HG03457 (cell line): ENCODE results near the gene PDE7B.

Experiments
- ATAC-seq: cut with Tn5 transposase; IDR thresholded peaks from one replicate; pipeline ENCODE4 v1.9.1; 2021; ENCODE audit warnings: moderate number of reproducible peaks; ENCODE audit not compliant: unreplicated experiment

Gene PDE7B

GRCh38 chr6:135922746-135923145 lies 71.2 kb downstream of the PDE7B start:
- ATAC-seq: no peak

GRCh38 chr6:135932651-135933050 lies 81.2 kb downstream of the PDE7B start:
- ATAC-seq: no peak

- no peak for ATAC-seq
These were observed 84.6 kb downstream of the PDE7B start for GRCh38 chr6:135935941-135936601.

- no peak for ATAC-seq
These were observed 85.1 kb downstream of the PDE7B start for GRCh38 chr6:135936606-135937005.

- ATAC-seq: no peak
These were observed 85.6 kb downstream of the PDE7B start for GRCh38 chr6:135937106-135937505.

GRCh38 chr6:135938576-135939207 lies 87.2 kb downstream of the PDE7B start:
- ATAC-seq: no peak

- no peak for ATAC-seq
These were observed 87.7 kb downstream of the PDE7B start for GRCh38 chr6:135939208-135939591.

GRCh38 chr6:135940616-135941167 lies 89.2 kb downstream of the PDE7B start:
- ATAC-seq: no peak

GRCh38 chr6:135941275-135942025 lies 89.9 kb downstream of the PDE7B start:
- no peak for ATAC-seq

GRCh38 chr6:135944120-135944519 lies 92.6 kb downstream of the PDE7B start:
- no peak for ATAC-seq

- no peak for ATAC-seq
These were observed 95.2 kb downstream of the PDE7B start for GRCh38 chr6:135946674-135947073.

GRCh38 chr6:135950669-135951068 lies 99.2 kb downstream of the PDE7B start:
- ATAC-seq: no peak

GRCh38 chr6:135951169-135951568 lies 99.7 kb downstream of the PDE7B start:
- no peak for ATAC-seq

- ATAC-seq: no peak
These were observed 102.3 kb downstream of the PDE7B start for GRCh38 chr6:135953818-135954217.

- ATAC-seq: no peak
These were observed 103.6 kb downstream of the PDE7B start for GRCh38 chr6:135955099-135955498.

- ATAC-seq: no peak
These were observed 111.2 kb downstream of the PDE7B start for GRCh38 chr6:135962731-135963130.

- ATAC-seq: no peak
These were observed 119.2 kb downstream of the PDE7B start for GRCh38 chr6:135970750-135971149.

- ATAC-seq: no peak
These were observed 119.8 kb downstream of the PDE7B start for GRCh38 chr6:135971351-135971750.

GRCh38 chr6:135972150-135972549 lies 120.6 kb downstream of the PDE7B start:
- ATAC-seq: no peak

GRCh38 chr6:135972586-135972985 lies 121.1 kb downstream of the PDE7B start:
- ATAC-seq: no peak

GRCh38 chr6:135974426-135974825 lies 122.9 kb downstream of the PDE7B start:
- no peak for ATAC-seq

GRCh38 chr6:135976585-135976984 lies 125.1 kb downstream of the PDE7B start:
- no peak for ATAC-seq
